Mucosa of stomach (tissue), 1 donor: ENCODE data around the gene CPB1.

Experiments
- H3K27me3 ChIP-seq: one replicate; pipeline ENCODE4 v1.7.0; 2013; ENCODE audit warnings: mild to moderate bottlenecking, low read length; ENCODE audit not compliant: control insufficient read depth, insufficient read depth
- H3K36me3 ChIP-seq: one replicate; pipeline ENCODE4 v1.7.0; 2013; ENCODE audit warnings: low read length; ENCODE audit not compliant: control insufficient read depth, insufficient read depth
- H3K4me1 ChIP-seq: one replicate; pipeline ENCODE4 v1.7.0; 2013; ENCODE audit warnings: mild to moderate bottlenecking, low read length; ENCODE audit not compliant: control insufficient read depth, insufficient read depth
- H3K4me3 ChIP-seq: one replicate; pipeline ENCODE4 v1.7.0; 2013; ENCODE audit warnings: low read length
- H3K9ac ChIP-seq: one replicate; pipeline ENCODE4 v1.7.0; 2013; ENCODE audit warnings: mild to moderate bottlenecking, low read length, moderate library complexity
- H3K9me3 ChIP-seq: one replicate; pipeline ENCODE4 v1.7.0; 2013; ENCODE audit warnings: mild to moderate bottlenecking, low read length, moderate library complexity; ENCODE audit not compliant: control insufficient read depth
- donor health status: Pancreatic carcinoma.

The CPB1 gene

DNA sequence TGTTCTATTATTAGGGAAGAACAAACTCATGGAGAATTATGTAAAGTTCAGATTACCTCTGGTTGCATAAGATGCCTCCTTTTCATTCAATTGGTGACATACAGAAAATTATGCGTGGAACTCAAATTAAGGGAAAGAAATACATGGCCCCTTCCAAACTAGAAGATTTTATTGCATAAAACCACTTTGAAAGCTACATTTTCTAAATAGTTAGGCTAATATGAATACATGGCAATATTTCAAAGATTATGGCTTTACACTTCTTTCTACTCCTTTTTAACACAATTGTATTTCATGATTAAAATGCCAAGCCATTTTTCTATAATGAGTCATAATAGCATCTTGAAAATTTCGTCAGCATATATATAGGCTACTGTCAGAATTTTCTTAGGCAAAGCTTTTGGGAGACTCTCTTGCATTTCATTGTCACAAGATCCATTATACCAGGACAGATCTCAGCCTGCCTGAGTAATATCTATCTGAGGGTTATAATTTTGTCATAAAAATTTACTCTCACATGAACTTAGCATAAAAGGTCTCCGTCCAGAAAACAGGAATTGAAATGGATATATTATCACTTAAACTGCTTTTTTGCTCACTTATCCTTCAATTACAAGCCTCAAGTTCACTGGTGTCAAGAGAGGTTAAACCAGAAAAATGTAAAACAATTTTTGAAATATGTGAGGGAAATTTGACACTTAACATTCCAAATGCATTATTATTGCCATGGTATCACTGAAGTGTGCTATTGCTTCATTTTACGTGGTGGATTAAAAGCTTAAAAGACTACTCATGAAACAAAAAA is 74.6 kb downstream of the CPB1 start:
- Histone ChIP-seq H3K4me3 (no peak overlapping the region), H3K36me3 (no peaks in the 10 kb centered on the region), H3K9me3 (no peaks in the 10 kb centered on the region), H3K4me1 (no peaks in the 10 kb centered on the region), H3K27me3 (no peaks in the 10 kb centered on the region), H3K9ac (no peak overlapping the region)

DNA sequence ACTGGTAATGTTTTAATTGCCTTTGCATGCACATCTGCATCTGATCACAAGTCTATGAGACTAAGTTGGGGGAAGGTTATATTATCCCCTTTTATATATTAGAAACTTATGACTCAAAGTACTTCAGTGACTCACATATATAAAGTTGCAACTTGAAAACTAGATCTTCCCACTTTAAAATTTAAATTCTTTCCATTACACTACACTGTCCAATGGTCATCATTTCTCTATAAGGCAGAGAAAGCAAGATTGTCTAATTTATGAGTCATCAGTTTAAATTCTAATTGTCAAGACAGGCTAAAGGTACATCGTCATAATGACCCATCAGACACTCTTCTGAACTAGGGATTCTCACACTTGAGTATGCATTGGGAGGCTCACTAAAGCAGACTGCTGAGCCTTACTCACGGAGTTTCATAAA is 75.4 kb downstream of the CPB1 start:
- Histone ChIP-seq H3K4me3 (no peak overlapping the region), H3K36me3 (no peaks in the 10 kb centered on the region), H3K9ac (no peak overlapping the region), H3K27me3 (no peaks in the 10 kb centered on the region), H3K9me3 (no peaks in the 10 kb centered on the region), H3K4me1 (no peaks in the 10 kb centered on the region)

DNA sequence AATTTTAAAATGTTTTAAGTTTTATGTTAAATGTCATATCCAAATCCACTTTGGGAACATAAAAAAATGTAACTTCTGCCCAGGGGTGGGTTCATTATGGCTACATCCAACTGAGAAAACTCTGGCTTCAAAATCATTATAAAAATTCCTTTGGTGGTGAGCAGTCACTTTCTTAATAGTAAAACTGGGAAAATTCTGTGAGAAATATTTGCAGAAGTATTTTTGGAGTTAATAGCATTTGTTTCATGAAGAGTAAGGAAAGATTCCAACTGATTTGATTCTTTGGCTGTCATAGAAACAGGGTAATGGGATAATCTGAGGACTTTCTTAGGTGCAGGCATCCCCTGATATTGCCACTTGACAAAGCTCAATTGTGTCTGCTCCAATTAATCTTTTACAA is 76.3 kb downstream of the CPB1 start:
- Histone ChIP-seq H3K9ac (no peak overlapping the region), H3K9me3 (no peaks in the 10 kb centered on the region), H3K27me3 (no peaks in the 10 kb centered on the region), H3K4me1 (no peaks in the 10 kb centered on the region), H3K36me3 (no peaks in the 10 kb centered on the region), H3K4me3 (no peak overlapping the region)

DNA sequence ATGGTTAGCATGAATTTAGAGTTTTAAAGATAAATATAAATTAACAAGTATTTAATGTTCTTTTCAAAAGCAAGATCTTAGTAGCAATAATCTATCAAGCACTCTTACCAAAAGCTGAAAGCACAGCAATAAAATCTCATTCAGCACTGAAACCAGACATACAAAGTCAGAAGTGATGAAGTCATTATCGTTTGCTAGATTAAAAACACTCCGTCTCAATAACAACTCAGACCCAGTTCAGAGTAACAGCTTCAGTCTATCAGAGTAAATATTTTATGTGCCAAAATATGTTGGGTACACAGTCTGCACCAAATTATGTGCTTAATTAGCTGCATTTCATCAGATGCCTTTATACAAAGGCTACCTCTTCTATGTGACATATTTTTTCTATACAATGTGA is 79.1 kb downstream of the CPB1 start:
- Histone ChIP-seq H3K4me1 (no peaks in the 10 kb centered on the region), H3K9me3 (no peaks in the 10 kb centered on the region), H3K4me3 (no peak overlapping the region), H3K9ac (no peak overlapping the region), H3K36me3 (no peaks in the 10 kb centered on the region), H3K27me3 (peaks cover 3% of the 10 kb centered on the region)
